ENCODE results near the gene TSPAN7.

DNA sequence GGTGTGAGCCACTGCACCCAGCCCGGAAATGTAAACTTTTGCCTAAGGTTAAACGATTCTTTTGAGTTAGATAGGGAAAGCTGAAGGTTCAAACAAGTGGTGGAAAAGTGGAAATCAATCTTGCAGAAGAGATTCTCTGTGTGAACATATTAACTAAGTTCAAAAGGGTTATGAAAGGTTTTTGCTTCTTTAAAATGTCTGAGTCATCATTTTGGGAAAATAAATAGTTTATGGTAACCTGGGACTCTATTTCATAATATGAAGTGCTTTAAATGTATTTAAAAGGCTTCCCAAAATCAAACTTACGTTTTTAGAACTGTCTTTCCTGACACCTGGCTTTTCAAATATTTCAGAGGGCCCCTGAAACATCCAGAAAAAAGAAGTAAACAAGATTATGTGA lies 166.3 kb downstream of the TSPAN7 start:
- TF ChIP-seq, protein P1, sequence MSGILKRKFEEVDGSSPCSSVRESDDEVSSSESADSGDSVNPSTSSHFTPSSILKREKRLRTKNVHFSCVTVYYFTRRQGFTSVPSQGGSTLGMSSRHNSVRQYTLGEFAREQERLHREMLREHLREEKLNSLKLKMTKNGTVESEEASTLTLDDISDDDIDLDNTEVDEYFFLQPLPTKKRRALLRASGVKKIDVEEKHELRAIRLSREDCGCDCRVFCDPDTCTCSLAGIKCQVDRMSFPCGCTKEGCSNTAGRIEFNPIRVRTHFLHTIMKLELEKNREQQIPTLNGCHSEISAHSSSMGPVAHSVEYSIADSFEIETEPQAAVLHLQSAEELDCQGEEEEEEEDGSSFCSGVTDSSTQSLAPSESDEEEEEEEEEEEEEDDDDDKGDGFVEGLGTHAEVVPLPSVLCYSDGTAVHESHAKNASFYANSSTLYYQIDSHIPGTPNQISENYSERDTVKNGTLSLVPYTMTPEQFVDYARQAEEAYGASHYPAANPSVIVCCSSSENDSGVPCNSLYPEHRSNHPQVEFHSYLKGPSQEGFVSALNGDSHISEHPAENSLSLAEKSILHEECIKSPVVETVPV (CRISPR knock-in tag; IDR thresholded peaks at IDR 0.05) = no peak
- TF ChIP-seq, protein P2, sequence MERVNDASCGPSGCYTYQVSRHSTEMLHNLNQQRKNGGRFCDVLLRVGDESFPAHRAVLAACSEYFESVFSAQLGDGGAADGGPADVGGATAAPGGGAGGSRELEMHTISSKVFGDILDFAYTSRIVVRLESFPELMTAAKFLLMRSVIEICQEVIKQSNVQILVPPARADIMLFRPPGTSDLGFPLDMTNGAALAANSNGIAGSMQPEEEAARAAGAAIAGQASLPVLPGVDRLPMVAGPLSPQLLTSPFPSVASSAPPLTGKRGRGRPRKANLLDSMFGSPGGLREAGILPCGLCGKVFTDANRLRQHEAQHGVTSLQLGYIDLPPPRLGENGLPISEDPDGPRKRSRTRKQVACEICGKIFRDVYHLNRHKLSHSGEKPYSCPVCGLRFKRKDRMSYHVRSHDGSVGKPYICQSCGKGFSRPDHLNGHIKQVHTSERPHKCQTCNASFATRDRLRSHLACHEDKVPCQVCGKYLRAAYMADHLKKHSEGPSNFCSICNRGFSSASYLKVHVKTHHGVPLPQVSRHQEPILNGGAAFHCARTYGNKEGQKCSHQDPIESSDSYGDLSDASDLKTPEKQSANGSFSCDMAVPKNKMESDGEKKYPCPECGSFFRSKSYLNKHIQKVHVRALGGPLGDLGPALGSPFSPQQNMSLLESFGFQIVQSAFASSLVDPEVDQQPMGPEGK (CRISPR knock-in tag; IDR thresholded peaks at IDR 0.05; ENCODE audit: borderline replicate concordance) = no peak
- TF ChIP-seq GLIS3 (CRISPR knock-in tag; IDR thresholded peaks at IDR 0.05) (no peak), ZFP30 (CRISPR knock-in tag; IDR thresholded peaks at IDR 0.05) (no peak), ZNF8 (CRISPR knock-in tag; IDR thresholded peaks at IDR 0.05) (no peak)

All from SK-N-SH treated with all-trans-retinoic acid at 6 μM for 48 hours (cell line).